Stimulated activated CD8-positive, alpha-beta memory T cell treated with anti-CD3 and anti-CD28 coated beads, Interleukin-15, amount 100 ng/mL, for 24 hours (primary cell): Measurements from ENCODE around the gene FGF19.
"Not testable (repeated sequence)": the region's sequence is repeated elsewhere in the genome, so short reads cannot be mapped to it uniquely, and the experiment has no call there.

ENCODE experiments used
- DNase-seq: peaks from one replicate; pipeline ENCODE4 v3.0.0-alpha.2; 2020; ENCODE audit warnings: low read depth

The FGF19 gene

DNA sequence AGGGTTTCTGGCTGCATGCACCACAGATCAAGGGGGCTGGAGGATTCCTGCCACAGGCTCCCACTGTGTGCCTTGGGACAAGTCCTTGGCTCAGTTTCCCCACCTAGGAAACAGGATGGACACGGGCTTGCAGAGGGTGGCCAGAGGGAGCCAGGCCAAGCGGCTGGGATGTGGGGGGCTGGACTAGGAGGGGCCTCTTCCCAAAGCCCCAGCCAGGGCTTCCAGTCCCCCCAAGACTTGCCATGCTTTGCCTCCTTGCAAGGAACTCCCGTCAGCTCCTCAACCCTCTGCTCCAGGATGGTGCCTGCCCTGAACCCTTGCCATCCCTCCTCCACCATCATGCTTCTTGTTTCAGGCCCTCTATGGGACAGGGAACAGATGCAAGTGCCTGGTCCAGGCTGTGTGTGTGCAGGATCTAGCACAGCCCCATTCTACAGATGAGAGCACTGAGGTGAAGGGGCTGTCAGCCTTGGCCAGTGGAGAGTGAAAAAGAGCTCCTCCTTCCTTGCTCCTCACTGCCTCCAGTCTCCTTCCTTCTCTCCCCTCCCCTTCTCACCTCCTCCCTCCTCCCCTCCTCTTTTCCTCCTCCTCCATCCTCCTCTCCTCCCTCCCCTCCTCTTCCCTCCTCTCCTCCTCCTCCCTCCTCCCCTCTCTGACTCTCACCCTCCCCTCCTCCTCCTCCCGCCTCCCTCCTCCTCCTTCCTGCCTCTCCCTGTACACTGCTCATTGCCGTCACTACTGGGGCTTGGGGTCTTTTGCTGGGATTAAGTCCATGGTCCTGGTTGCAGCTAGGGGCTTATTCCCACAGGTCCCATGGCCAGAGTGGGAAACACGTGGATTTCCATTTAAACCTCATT is 13.3 kb upstream of the FGF19 start:
- no peak for DNase-seq

DNA sequence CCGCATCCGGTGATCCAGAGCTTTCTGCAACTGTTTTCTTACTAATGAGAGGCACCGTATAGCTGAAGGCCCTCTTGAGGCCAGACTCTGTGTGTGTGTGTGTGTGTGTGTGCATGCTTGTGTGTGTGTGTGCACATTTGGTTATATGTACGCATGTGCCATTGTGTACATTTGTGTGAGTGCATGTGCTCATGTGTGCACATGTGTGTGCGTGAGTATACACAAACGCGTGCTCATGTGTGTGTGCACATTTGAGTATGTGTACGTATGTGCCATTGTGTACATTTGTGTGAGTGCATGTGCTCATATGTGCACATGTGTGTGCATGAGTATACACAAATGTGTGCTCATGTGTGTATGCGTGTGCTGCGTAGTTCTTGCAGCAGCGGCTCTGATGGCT is 12.3 kb upstream of the FGF19 start:
- no peak for DNase-seq

DNA sequence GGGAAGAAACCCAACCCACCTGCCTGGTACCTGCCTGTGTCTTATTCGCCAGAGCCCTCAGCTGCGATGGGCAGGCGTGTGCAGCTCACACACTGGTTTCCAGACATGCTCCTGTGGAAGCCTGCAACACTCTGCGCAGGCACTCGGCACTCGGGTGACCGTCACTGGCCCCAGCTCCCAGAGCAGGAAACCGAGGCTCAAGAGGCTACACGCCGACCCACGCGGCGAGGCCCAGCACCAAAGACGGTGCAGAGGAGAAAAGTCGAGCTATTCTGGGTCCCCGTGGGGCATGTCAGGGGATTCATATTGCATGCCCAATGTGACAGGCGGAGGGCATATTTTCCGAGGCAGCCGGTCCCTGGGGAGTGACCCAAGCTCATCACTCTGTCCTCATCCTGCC is 11.6 kb upstream of the FGF19 start:
- DNase-seq = no peak

DNA sequence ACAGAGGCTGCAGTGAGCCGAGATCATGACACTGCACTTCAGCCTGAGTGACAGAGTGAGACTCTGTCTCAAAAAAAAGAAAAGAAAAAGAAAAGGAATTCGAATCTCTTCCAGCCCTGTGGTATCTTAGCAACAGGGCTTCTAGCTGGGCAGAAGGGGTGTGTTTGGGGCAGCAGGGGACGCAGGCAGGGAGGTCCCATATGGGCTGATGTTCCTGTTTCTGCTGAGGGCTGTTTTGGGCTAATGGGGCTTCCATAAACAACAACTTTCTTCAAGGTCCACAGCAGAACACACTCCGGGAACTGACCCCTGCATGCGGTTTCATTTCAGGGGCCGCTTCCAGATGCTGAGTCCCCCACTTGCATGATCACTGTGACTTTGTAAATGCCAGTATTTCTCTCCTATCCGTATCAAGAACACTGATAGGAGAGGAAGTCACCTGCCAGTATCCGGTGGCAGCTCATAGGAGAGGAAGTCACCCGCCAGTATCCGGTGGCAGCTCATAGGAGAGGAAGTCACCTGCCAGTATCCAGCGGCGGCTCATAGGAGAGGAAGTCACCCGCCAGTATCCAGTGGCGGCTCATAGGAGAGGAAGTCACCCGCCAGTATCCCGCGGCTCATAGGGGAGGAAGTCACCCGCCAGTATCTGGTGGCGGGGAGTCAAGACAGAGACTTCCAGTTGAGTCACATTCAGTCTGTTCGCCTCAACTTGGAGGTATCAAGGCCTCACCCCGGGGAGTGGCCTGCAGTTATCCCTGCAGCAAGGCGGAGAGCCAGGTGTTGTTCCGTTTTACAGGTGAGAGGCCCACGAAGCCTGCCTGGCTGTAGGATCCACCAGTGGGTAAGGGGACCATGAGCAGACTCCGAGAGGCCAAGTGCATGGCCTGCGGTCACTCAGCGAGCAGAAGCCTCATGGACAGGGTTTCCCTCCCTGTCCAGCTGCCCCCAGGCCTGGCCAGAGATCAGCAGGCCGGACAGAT is 8.3 kb upstream of the FGF19 start:
- no peak for DNase-seq

DNA sequence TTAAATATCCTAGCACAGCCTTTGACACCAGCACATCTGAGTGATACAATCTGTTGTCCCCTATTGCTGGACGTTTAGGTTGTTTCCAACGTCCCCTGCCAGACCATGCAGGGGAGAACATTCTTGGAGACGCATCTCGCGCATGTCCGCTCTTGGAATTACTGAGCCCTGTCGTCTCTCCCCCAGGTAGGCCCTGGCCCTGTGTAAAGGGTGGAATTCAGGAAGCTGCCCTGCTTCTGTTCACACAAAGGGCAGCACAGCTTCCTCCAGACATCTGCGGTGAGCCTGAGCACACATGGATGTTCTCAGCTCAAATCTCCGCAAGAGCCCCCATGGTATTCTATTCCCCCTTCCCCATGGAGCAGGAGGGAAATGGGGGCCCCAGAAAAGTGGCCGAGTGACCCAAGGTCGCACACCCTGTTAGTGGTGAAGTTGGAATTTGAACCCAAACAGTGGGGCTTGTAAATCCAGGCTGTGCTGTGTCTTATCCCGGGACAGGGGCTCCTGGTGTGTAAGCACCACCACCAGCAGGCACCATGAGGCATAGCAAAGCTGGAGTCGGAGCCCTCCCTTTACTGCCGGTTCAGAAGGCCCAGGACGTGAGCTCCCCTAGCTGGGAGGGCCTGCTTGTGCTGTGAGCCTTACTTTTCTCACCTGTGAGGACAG is 5.0 kb upstream of the FGF19 start:
- no peak for DNase-seq

DNA sequence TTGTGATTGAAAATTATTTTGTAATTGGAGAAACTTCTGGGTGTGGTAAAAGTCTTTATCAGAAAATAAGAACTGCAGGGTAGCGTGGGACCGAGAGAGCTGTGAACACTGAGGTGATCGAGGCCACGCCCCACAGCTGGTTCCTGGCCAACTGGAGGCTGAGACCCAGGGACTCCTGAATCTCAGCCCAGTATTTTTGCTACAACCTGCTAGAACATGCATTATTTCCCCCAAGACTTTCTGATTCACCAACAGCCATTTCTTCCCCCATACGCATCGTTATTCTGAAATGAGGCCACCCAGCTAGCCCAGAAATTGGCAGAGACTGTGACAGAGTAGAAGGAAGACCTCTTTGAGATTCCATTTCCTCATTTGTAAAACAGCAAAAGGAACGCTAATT is 3.4 kb upstream of the FGF19 start:
- DNase-seq = no peak

DNA sequence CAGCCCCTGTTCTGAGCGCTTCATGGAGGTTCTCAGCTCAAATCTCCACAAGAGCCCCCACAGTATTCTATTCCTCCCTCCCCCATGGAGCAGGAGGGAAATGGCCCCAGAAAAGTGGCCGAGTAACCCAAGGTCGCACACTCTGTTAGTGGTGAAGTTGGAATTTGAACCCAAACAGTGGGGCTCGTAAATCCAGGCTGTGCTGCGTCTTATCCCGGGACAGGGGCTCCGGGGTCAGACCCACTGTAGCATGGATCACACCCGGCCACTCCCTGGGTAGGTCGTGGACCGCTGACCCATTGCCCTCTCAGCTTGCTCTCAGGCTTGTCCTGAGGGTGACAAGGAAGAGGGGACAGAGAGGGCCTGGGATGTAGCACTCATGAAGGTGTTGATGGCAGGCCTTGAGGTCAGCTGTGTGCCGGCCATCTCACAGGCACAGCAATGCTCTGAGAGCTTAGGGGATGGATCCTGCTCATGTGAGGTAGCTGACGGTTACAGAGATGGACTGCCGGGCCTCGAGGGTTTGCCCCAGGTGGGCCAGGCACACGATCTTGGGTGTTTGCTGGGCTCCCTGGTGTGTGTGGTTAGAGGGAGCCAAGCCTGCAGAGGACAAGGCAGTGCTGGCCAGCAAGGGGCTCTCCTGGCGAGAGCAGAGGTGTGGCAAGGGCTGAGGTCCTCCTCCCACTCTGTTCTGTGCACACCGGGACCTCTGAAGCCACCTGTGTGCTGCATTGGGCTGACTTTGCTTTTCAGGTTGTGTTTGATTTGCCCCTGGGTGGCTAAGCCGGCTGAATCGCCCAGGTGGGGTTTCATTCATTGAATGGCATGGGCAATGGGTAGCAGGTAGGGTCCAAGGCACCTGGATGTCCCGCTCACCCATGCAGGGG is 2.3 kb upstream of the FGF19 start:
- no peak for DNase-seq

DNA sequence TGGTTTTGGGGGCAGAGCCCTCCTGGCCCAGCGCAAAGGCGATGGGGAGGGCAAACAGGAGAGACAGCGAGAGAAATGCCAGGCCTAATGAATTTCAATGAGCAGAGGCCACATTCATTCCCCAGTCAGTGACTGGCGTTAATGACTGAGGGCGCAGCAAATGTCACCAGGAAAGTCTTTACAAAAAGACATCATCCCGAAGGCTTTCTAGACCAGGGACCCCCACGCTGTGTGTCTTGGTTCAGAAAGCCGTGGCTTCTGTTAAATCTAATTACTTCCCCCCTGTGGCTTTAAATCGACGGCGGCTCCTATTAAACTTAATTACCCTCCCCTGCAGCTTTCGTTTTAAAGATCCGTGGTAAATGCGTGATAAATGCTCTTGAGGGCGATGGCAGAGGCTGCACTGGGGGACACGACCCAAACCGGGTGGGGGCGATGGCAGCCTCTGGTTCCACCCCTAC is 1.6 kb upstream of the FGF19 start:
- no peak for DNase-seq

DNA sequence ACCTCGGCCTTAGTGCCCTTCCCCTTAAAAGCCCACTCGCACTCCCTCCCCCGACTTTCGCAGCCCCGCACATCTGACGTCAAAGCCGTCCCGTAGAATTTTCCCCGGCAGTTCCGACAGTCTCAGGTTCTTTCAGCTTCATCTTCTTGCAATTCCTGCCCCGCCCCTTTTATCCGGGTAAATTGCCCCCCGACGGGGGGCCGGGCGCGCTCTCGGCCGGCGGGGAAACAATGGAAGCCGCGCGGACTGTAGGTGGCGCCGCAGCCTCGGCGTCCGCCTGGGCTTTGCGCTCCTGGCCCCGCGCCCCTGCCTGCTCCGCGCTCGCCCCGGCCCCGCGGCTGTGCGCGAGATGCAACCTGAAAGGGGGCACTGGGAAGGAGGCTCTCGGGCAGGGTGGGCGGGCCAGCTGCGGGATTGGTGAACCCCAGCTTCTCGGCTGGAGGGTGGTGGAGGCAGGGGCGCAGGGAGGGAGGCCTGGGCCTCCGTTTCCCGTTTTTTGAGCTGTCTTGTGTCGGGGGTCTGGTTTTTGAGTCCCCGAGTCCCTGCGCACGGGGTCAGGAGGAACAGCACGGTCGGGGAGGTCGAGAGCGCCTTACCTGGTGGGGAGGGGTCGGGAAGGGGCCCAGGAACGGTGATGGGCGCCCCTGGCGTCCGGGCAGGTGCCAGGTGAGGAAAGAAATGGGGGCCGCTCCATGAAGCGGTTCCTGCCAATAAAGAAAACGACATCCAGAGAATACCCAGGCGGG is 859 bp upstream of the FGF19 start:
- DNase-seq = no peak

DNA sequence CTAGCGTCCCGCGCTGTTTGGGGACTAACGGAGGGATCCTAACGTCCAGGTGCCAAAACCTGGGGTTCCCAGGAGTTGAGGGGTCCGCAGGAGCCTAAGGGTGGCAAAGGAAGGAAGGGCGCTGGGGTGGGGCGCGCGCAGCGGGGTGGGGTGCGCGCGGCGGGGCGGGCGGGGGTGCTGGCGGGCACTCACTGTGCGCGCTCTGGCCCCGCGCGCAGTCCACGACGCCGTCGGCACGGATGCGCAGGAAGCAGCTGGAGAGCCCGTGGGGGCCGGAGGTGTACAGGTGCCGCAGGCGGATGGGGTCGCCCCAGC is 412 bp downstream of the FGF19 start:
- DNase-seq = no peak

DNA sequence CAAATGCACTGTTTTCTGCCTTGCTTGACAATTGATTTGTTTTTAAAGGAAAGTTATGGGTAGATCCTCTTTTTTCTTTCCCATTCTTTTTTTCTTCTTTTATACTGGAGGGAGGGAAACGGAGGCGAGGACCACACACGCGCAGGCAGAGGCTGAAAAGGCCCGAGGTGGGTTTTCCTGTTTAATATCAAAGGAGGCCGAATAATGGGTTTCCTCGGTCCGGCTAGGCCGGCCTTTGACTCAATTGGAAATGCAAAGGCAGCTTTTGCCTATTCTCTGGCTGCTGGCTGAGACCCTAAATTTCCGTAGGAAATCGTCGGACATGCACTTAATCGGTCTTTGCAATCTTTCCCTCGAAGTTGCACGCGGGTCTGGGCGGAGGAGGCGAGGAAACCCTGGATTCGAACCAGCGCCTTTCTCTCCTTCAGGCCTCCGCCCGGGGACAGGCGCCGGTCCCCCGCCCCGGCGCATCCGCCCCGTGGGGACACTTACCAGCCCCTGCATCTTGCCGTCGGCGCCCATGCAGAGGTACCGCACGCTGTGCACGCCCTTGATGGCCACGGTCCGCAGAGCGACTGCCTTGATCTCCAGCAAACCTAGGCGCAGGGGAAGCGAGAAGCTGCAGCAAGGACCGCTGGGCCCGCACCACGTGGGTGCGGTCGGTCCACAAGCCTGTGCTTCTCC is 911 bp downstream of the FGF19 start:
- DNase-seq = no peak

DNA sequence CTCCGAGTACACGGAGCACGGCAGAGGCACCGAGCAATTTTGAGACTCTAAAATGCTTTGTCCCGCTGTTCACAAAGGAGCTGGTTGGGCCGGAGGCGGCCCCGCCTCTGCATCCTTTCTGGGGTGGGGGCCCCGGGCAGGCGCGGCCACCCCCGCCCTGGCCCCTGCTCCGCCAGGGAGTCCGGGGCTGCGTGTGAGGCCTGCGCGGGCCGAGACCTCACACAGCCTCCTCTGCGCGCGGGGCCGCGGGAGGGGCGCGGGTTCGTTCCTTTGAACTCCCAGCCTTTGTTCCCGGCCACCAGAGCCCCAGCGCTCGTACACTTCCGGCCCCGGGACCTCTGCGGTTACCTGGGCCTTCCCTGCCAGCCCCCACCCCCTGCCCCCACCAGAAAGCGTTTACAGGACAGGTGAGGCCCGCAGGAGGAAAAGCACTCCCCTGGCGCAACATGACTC is 1.6 kb downstream of the FGF19 start:
- DNase-seq = no peak

DNA sequence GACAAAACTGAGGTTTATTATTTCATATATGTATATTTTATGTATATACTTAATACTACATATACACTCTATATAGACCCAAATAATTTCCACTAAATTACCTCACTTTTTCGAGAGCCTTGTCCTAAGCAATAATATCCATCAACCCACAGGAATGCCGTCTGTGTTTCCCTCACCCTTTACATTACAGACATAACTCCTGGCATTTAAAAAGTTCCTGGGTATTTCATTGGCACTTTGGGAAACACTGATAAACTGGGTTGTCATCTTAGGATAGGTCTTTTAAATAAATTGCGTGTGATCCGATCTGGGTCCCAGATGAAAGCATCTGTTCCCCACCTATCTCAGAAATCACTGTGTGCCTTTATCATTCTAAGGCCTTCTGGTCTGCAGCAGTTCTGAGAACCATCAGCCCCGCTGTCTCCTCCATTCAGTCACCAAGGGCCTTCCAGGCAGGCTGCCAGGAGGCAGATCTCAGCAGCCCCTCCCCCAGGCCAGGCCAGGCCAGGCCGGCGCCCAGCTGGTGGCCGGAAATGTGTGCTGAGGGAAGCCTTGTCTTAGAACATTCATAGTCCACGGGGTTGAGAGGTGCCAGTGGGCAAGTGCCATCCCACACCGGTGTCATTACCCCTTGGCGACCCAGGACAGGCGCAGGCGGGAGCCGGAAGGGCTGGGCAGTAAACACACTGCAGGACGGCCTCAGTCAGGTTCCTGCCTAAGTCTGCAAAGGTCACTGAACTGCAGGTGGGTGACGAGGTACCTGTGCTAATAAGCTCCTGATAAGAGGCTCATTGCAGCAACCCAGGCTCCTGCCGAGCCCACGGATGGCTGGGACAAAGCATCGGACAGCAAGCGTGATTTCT is 3.3 kb downstream of the FGF19 start:
- DNase-seq = no peak

DNA sequence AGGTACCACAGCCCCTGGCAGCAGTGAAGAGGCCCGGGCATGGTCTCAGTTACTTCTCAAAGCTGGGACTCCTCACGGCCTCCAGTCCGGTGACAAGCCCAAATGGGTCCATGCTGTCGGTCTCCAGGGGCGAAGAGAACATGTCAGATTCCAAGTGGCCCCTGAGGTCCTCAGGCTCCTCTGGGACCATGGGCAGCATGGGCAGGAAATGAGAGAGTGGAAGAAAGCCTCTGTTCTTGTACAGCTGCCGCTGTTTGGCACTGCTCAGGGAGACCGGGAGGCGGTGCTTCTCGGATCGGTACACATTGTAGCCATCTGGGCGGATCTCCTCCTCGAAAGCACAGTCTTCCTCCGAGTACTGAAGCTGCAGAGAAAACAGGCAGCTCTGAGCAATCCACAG is 4.6 kb downstream of the FGF19 start:
- no peak for DNase-seq

DNA sequence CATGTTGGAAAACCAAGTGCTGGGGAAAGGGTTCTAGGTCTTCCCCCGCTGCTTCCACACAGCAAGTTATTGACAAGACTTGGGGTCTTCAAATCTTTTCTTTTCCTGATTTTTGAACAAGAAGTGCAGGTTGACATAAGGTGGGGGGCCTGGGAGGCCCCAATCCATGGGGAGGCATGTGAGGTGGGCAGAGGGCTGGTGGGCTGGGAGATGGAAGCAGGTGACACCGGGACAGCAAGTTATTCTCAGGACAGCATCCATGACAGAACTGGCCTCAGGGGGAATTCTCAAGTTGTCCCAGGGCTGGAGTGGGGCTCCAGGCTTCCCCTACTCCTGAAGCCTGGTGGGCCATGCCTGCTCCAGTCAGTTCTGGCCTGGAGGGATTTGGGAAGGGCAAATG is 5.5 kb downstream of the FGF19 start:
- no peak for DNase-seq

DNA sequence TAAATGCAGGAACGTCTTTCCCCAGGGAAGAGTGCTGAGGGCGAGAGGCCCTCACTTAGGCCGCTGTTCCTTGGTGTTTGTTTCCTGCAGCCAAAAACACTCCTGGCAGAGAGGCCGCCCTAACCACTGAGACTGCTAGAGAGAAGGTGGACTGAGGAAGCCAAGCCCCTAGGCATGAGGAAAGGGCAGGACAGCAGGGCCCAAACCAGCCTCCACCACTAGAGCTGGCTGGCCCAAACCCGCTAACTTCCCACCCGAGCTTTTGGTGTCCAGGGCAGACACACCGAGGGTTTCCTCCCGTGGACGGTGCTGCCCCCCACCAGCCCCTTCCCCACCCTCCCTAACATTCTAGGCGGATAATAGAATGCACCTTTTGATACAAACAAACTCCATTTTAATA is 6.0 kb downstream of the FGF19 start:
- DNase-seq = no peak

DNA sequence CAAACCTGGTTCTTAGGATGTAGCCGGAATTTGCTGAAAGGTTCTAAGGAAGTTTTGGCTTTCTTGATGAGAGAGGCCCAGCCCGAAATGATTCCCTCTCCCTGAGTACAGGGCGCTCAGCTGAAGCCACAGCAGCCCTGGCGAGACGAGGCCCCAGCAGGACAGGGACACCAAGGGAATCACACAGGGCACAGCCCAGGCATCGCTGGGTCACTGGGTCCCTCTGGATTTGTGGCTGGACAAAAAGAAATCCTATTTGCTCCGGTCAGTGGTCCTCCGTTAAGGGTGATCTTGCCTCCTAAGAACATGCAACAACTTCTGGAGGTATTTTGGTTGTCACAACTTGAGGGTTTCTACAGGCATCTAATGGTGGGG is 6.4 kb downstream of the FGF19 start:
- DNase-seq = no peak

DNA sequence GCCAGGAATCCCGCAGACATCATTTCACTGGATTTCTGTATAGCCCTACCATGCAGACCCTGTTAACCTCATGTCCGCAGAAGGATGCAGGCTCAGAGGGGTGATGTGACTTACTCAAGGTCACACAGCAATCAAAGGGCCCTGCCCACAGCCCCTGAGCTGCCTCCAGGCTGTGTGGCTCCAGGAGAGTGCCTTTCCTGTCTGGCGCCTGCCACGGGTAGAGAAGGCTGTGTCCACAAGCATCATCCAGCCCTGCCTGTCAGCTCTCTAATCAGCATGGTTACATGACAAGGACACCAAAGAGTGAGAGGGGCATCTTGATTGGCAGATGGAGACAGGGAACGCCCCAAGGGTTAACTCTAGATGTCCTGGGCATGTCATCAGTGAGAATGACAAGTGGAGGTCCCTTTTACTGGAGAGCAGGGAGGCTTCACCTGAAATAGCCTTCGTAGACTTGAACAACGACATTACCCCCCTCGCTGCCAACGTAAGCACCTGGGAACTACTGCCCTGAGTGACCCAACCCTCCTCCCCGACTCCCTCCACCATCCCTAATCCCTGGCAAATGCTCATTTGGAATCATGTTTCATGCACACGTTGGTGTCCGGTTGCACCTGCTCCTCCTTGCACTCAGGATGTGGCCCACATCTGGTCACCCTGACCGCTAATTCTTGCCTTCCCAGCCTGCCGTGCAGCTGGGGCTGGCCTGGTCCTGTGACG is 6.9 kb downstream of the FGF19 start:
- no peak for DNase-seq

DNA sequence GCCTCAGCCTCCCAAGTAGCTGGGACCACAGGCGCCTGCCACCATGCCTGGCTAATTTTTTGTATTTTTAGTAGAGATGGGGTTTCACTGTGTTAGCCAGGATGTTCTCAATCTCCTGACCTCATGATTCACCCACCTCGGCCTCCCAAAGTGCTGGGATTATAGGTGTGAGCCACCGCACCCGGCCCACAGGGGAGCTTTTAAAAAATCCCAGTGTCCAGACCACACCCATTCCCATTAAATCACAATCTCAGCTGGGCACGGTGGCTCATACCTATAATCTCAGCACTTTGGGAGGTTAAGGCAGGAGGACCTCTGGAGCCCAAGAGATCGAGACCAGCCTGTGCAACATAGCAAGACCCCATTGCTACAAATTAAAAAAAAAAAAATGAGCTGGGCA is 7.8 kb downstream of the FGF19 start:
- DNase-seq = not testable (repeated sequence)
